Measurements from ENCODE around the gene KRT73.

Gene KRT73

GRCh38 chr12:52616680-52617402, 1.5 kb downstream of the KRT73 start:
- no peak for DNase-seq

DNA sequence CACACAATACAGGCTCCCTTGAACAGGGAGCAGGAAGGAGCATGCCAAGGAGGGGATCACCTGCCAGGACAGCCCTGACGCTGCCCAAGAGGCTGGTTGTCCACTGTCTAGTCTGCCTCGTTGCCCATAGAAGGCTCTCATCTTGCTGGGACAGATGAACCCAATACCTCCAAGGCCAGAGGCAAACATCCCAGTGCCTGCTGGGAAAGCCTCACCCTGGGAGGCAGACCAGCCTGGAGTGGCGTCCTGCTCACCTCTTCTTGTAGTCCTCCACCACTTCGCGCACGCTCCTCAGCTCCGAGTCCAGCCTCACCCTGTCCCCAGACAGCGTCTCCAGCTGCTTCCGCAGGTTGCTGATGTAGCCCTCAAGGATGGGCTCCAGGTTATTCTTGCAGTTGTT, 2.4 kb downstream of the KRT73 start:
- no peak for DNase-seq

GRCh38 chr12:52615208-52615868, 3.0 kb downstream of the KRT73 start:
- no peak for DNase-seq

DNA sequence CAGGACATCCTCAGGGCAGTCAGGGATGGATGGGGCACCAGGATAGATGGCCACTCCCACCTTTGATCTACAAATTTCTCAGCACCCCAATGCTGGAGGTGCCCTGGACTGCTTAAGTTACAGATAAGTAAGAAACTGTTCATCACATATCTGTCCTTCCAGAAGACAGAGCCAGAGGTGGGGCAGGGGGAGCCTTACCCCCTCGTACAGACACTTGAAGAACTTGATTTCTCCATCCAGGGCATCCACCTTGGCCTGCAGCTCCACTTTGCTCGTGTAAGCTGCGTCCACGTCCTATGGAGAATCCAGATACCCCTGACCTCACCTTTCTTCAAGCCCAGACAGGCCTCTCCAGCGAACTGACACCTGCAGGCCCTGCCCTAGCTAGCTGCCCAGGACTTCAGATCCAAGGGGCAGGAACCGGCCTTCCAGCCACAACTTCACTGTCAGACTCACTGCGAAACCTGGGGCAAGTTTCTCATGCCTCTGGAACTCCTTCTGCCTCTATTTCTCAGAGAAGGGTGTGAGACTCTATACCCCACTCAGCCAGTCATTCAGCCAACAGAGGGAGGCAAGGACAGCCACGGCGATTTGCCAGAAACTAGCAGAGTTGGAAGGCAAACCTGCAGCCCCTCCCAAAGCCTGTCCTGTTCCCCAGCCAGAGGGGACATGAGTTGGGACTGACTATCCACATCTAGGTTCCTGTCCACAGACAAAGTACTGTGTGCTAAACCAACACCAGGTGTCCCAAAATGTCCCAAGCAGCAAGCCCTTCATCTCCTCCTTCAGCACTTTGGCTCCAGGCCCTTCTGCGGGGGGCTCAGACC, 3.8 kb downstream of the KRT73 start:
- DNase-seq = no peak

GRCh38 chr12:52613384-52614030, 4.9 kb downstream of the KRT73 start:
- no peak for DNase-seq

DNA sequence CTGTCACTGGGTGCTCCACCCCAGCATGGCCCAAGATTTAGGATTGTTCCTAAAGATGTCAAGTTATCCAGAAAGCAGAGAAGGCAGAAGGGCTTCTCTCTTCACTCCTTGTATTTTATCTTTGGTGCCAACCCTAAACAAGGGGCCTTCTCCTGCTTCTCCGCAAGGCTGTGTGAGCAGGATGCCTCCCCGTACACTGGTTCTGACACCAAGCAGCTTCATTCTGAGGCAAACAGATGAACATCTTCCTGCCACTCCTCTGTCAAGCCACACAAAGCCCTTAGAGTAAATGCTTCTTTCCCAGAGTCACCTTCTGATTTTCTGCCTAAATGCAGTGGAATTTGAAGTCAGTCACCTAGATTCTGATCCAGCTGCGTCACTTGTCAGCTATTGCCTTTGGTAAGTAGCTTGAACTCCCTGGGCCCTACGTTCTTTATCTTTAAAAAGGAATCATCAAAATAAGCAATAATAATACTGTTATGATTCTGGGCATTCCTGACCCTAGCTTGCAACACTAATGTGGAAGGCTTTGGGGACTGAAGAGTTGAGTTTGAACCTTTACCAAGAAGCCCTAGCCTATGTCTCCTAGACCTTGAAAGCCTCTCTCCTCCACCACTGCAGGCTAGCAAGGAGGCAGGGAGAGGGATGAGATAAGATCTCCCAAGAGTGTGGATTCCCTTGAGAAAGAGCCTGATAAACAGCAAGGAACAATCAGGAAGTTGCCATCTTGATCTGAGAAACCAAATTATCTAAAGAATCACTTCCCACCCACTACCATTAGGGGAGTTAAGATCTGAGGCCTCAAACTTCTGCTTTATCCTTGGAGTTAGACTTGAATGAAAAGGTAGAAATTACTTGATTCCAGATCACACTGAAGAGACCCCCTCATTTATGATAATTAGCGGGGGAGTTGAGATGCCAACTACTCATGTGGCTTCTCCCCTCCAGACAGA, 5.7 kb downstream of the KRT73 start:
- DNase-seq = no peak

DNA sequence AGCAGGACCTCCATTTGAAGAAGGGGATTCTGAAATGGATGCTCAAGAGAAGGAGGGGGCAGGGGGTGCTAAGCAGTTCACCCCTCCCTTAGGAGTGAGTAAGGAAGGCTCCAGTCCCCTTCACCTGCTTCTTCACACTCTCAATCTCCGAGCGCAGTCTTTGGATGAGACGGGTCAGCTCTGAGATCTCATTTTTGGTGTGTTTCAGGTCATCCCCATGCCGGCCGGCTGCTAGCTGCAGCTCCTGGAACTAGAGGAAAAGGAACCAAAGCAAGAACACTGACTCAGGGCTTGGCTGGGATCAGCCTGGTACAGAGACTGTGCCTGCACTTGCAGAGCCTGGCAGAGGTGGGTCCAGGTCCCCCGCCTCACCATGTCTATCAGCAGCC, 7.3 kb downstream of the KRT73 start:
- no peak for DNase-seq

GRCh38 chr12:52608826-52609630, 9.3 kb downstream of the KRT73 start:
- no peak for DNase-seq

- DNase-seq = no peak
Observed at GRCh38 chr12:52608161-52608560, 10.2 kb downstream of the KRT73 start.

DNA sequence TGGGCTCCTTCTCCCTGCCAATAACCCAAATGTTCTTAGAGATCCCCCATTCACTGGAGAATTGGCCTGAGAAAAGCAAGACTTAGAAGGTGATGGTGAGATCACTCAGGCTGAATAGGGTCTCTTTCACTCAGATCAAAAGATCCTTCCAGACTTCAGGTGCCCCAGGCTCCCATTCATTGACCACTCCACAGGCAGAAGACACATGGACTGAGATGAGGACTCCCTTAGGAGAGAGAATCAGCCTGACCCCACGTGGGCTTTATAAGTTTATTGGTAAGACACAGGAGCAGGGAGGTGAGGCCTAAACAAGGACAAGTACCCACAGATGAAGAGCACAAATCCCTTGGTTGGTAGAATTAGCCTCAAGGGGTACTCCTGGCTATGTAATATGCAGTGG, 11.0 kb downstream of the KRT73 start:
- no peak for DNase-seq

GRCh38 chr12:52606581-52607218, 11.7 kb downstream of the KRT73 start:
- DNase-seq = no peak

GRCh38 chr12:52606096-52606495, 12.3 kb downstream of the KRT73 start:
- DNase-seq = no peak

DNA sequence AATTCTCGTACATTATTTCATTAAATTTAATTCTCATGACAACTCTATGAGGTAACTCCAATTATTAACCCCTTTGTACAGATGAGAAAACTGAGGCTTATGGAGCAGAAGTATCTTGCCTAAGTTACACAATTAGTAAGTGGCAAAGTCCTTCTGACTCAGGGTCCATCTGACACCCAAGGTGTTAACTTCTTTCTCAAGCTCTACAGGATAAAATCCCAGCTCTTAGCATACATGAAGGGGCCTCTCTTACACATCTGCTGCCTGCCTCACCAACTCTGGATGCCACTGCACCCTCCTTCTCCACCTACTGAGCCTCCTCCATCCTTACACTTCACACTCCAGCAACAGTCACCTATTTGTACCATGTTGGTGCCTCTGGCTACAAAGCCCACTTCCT, 12.8 kb downstream of the KRT73 start:
- DNase-seq = no peak

GRCh38 chr12:52604859-52605258, 13.5 kb downstream of the KRT73 start:
- no peak for DNase-seq

- DNase-seq = no peak
Observed at GRCh38 chr12:52603314-52603713, 15.0 kb downstream of the KRT73 start.

GRCh38 chr12:52602552-52602951, 15.8 kb downstream of the KRT73 start:
- no peak for DNase-seq

DNA sequence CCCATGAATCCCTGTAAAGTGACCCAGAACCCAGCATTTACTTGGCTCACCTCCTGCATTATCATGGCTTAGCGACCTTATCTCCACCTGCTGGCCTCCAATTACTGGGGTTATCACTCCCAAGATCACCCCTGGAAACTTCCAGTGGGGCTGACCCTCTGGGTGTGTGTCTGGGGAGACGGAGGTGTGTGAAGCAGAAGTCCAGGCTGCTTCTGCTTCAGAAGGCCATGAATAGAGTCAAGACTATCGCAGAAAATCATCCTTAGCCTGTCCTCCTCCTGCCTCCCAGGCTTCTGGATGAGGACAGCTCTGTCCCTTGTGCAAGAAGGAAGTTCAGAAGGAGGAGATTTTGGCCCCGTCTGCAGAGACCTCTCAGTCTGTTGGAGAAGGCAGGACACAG, 16.7 kb downstream of the KRT73 start:
- DNase-seq = no peak

GRCh38 chr12:52600941-52601481, 17.3 kb downstream of the KRT73 start, which contains the start of gene KRT72:
KRT72 (minus strand) TSS chr12:52601463; CDS start chr12:52601452, 11 bp downstream.
- no peak for DNase-seq

GRCh38 chr12:52600475-52600874, 17.9 kb downstream of the KRT73 start:
- no peak for DNase-seq

DNA sequence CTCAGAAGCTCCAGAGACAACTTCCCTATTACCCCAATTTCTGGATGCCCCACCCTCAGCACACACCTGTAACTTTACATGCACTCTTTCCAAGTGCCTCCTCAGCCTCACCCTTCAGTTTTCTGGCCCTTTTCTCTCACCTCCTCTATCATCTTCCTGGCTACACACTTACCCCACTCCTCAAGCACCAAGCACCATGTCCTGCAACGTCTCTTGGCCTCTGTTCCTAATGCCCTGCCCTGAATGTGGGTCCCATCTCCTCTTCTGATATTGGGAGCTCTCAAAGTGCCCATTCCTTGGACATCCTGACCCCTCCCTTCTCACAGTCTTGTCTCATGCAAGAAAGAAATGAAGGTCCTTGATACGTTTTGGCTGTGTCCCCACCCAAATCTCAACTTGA, 18.3 kb downstream of the KRT73 start:
- DNase-seq = no peak
